Measurements from ENCODE around the gene PCSK4.

DNA sequence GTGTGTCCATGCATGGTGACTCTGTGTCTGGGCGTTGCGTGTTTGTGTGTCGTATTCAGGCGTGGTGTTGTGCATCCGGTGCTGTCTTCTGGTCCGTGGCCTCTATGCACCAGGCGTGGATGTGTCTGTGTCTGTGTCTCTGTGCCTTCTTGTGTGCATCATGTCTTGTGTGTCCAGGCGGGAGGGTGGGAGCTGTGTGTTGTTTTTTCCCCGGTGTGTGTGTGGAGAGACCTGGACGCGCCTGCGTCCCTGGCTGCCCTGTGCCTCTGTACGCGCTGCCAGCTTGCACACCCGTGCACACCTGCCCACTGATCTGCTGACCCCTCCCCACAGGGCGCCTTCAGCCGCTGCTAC, 34.8 kb upstream of the PCSK4 start:
- no peak for TF ChIP-seq ZNF274 (IDR thresholded peaks at IDR 0.05; ENCODE audit: low read depth, low read length)
- TF ChIP-seq, protein P1, sequence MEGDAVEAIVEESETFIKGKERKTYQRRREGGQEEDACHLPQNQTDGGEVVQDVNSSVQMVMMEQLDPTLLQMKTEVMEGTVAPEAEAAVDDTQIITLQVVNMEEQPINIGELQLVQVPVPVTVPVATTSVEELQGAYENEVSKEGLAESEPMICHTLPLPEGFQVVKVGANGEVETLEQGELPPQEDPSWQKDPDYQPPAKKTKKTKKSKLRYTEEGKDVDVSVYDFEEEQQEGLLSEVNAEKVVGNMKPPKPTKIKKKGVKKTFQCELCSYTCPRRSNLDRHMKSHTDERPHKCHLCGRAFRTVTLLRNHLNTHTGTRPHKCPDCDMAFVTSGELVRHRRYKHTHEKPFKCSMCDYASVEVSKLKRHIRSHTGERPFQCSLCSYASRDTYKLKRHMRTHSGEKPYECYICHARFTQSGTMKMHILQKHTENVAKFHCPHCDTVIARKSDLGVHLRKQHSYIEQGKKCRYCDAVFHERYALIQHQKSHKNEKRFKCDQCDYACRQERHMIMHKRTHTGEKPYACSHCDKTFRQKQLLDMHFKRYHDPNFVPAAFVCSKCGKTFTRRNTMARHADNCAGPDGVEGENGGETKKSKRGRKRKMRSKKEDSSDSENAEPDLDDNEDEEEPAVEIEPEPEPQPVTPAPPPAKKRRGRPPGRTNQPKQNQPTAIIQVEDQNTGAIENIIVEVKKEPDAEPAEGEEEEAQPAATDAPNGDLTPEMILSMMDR (IDR thresholded peaks at IDR 0.05 in 2 of 3, conservative IDR thresholded peaks at IDR 0.05 in 1 of 3; ENCODE audit: borderline replicate concordance in 1 of 3, insufficient read depth in 1 of 3, low read depth in 2 of 3, low read length in 2 of 3): no peak
- TF ChIP-seq POLR2AphosphoS5 (IDR thresholded peaks at IDR 0.05; ENCODE audit: low read depth, low read length): no peak
- no peak for TF ChIP-seq POLR2A (IDR thresholded peaks at IDR 0.05; ENCODE audit: borderline replicate concordance, extremely low read depth, insufficient read depth, insufficient read length)
- no peak for TF ChIP-seq EZH2 (IDR thresholded peaks at IDR 0.05)
- no peak for TF ChIP-seq RAD21 (IDR thresholded peaks at IDR 0.05; ENCODE audit: low read depth)
- no peak for TF ChIP-seq YY1 (IDR thresholded peaks at IDR 0.05; ENCODE audit: extremely low read depth, insufficient replicate concordance, low read depth, low read length)
- no peak for TF ChIP-seq SP1 (IDR thresholded peaks at IDR 0.05; ENCODE audit: low read depth)
- TF ChIP-seq EGR1 (IDR thresholded peaks at IDR 0.05; ENCODE audit: low read depth): no peak
- TF ChIP-seq SRF (IDR thresholded peaks at IDR 0.05; ENCODE audit: low read depth): no peak
- TF ChIP-seq, protein P2, sequence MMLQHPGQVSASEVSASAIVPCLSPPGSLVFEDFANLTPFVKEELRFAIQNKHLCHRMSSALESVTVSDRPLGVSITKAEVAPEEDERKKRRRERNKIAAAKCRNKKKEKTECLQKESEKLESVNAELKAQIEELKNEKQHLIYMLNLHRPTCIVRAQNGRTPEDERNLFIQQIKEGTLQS (IDR thresholded peaks at IDR 0.05): no peak
- TF ChIP-seq CEBPB (IDR thresholded peaks at IDR 0.05; ENCODE audit: low read depth): no peak
